Naive B cell (primary cell): ENCODE results near the gene CARD10. TPM values are rescaled to one million over a fixed set of nuclear protein-coding genes. Genes with fewer than 3 reads are reported as not detected.

ENCODE experiments used
- ATAC-seq, 2 donors: fragments of 150-1000 bp; cut with Tn5 transposase; 2 replicates each; pipeline ENCODE4 v1.10.0; 2021; ENCODE audit warnings: low read depth in 2 of 2, mild to moderate bottlenecking in 2 of 2, moderate library complexity in 2 of 2
- DNase-seq: peaks from one replicate; pipeline ENCODE4 v3.0.0; 2022
- H3K27ac Mint-ChIP-seq, 6 donors: one replicate each; pipeline ENCODE4 v1.8.0; 2020 to 2022; ENCODE audit warnings: mild to moderate bottlenecking in 6 of 6, mixed read lengths in 6 of 6, moderate library complexity in 5 of 6, inconsistent platforms in 2 of 6
- H3K27me3 Mint-ChIP-seq, 3 donors: one replicate each; pipeline ENCODE4 v1.8.0; 2021 to 2022; ENCODE audit warnings: mixed read lengths in 3 of 3, mild to moderate bottlenecking in 1 of 3
- H3K36me3 Mint-ChIP-seq, 2 donors: one replicate each; pipeline ENCODE4 v1.8.0; 2020 to 2022; ENCODE audit warnings: mixed read lengths in 2 of 2, inconsistent platforms in 1 of 2, mild to moderate bottlenecking in 1 of 2
- H3K4me1 Mint-ChIP-seq, 3 donors: one replicate each; pipeline ENCODE4 v1.8.0; 2020 to 2022; ENCODE audit warnings: mixed read lengths in 3 of 3, inconsistent platforms in 1 of 3, mild to moderate bottlenecking in 1 of 3, moderate library complexity in 1 of 3
- H3K4me3 Mint-ChIP-seq, 8 donors: one replicate each; pipeline ENCODE4 v1.8.0; 2020 to 2022; ENCODE audit warnings: mild to moderate bottlenecking in 8 of 8, mixed read lengths in 8 of 8, moderate library complexity in 8 of 8, inconsistent platforms in 2 of 8
- H3K9me3 Mint-ChIP-seq, 7 donors: one replicate each; pipeline ENCODE4 v1.8.0; 2020 to 2022; ENCODE audit warnings: mixed read lengths in 7 of 7, mild to moderate bottlenecking in 5 of 7, inconsistent platforms in 2 of 7, moderate library complexity in 1 of 7
- polyA plus RNA-seq, 6 donors: library from polyadenylated mRNA; unstranded; fragments of 300-500 nt; fragmentation: Illumina TruSeq; gene quantifications; one replicate each; pipeline ENCODE4 v1.2.3, GENCODE V29; 2021; ENCODE audit warnings: low read depth in 6 of 6

The CARD10 gene
- polyA plus RNA-seq, 6 donors from 2014 or later: not detected

- H3K4me3 Mint-ChIP-seq: peak overlapping the region in 2 of 8 donors; percentile 41 to 80
- peaks cover 12 to 54% (median 14%) of the 10 kb centered on the region in 3 donors for H3K27me3 Mint-ChIP-seq
- no peaks in the 10 kb centered on the region for H3K36me3 Mint-ChIP-seq
- no peak overlapping the region for H3K27ac Mint-ChIP-seq
- DNase-seq: no peak
- ATAC-seq: no peak
- peaks cover 5 to 8% (median 6%) of the 10 kb centered on the region in 3 donors for H3K4me1 Mint-ChIP-seq
- peaks cover 0 to 7% (median 5%) of the 10 kb centered on the region in 7 donors for H3K9me3 Mint-ChIP-seq
Measured at GRCh38 chr22:37515901-37516300, 3.3 kb downstream of the CARD10 start.

GRCh38 chr22:37514526-37515051, 4.6 kb downstream of the CARD10 start:
- H3K36me3 Mint-ChIP-seq: no peaks in the 10 kb centered on the region
- H3K27ac Mint-ChIP-seq: no peak overlapping the region
- peaks cover 5 to 7% (median 6%) of the 10 kb centered on the region in 3 donors for H3K4me1 Mint-ChIP-seq
- no peak overlapping the region for H3K4me3 Mint-ChIP-seq
- peaks cover 0 to 7% (median 5%) of the 10 kb centered on the region in 7 donors for H3K9me3 Mint-ChIP-seq
- ATAC-seq (no peak), DNase-seq (no peak)
- H3K27me3 Mint-ChIP-seq: peaks cover 8 to 42% (median 10%) of the 10 kb centered on the region in 3 donors

- H3K36me3 Mint-ChIP-seq: no peaks in the 10 kb centered on the region
- no peak for ATAC-seq
- H3K27ac Mint-ChIP-seq: no peak overlapping the region
- H3K27me3 Mint-ChIP-seq: peaks cover 0 to 30% (median 0%) of the 10 kb centered on the region in 3 donors
- H3K9me3 Mint-ChIP-seq: peaks cover 0 to 6% (median 4%) of the 10 kb centered on the region in 7 donors
- H3K4me1 Mint-ChIP-seq: no peaks in the 10 kb centered on the region
- H3K4me3 Mint-ChIP-seq: no peak overlapping the region
- no peak for DNase-seq
Measured at GRCh38 chr22:37511395-37512104, 7.7 kb downstream of the CARD10 start.

GRCh38 chr22:37510091-37510490, 9.1 kb downstream of the CARD10 start:
- no peaks in the 10 kb centered on the region for H3K4me1 Mint-ChIP-seq
- peaks cover 0 to 18% (median 0%) of the 10 kb centered on the region in 3 donors for H3K27me3 Mint-ChIP-seq
- no peak overlapping the region for H3K27ac Mint-ChIP-seq
- no peak for DNase-seq
- no peak overlapping the region for H3K4me3 Mint-ChIP-seq
- no peak for ATAC-seq
- peaks cover 0 to 2% (median 0%) of the 10 kb centered on the region in 7 donors for H3K9me3 Mint-ChIP-seq
- no peaks in the 10 kb centered on the region for H3K36me3 Mint-ChIP-seq

GRCh38 chr22:37509059-37509860, 10.0 kb downstream of the CARD10 start:
- ATAC-seq (no peak), DNase-seq (no peak)
- Mint-ChIP-seq H3K36me3 (no peaks in the 10 kb centered on the region), H3K27ac (peak overlapping the region in 1 of 6 donors; percentile 42), H3K4me3 (no peak overlapping the region), H3K4me1 (no peaks in the 10 kb centered on the region), H3K27me3 (peaks cover 0 to 15% (median 0%) of the 10 kb centered on the region in 3 donors), H3K9me3 (peaks cover 0 to 2% (median 0%) of the 10 kb centered on the region in 7 donors)

GRCh38 chr22:37508431-37508992, 10.7 kb downstream of the CARD10 start:
- Mint-ChIP-seq H3K27me3 (peaks cover 0 to 15% (median 0%) of the 10 kb centered on the region in 3 donors), H3K27ac (peak overlapping the region in 1 of 6 donors; percentile 42)

GRCh38 chr22:37507731-37508130, 11.5 kb downstream of the CARD10 start:
- no peaks in the 10 kb centered on the region for H3K36me3 Mint-ChIP-seq
- peaks cover 0 to 2% (median 0%) of the 10 kb centered on the region in 7 donors for H3K9me3 Mint-ChIP-seq
- peak overlapping the region in 1 of 6 donors; percentile 41 for H3K27ac Mint-ChIP-seq
- no peaks in the 10 kb centered on the region for H3K4me1 Mint-ChIP-seq
- H3K4me3 Mint-ChIP-seq: no peak overlapping the region
- DNase-seq (no peak), ATAC-seq (no peak)
- peaks cover 0 to 15% (median 0%) of the 10 kb centered on the region in 3 donors for H3K27me3 Mint-ChIP-seq

More at GRCh38 chr22:37508431-37508992, 10.7 kb downstream of the CARD10 start:
- Mint-ChIP-seq H3K9me3 (peaks cover 0 to 2% (median 0%) of the 10 kb centered on the region in 7 donors), H3K4me1 (no peaks in the 10 kb centered on the region), H3K36me3 (no peaks in the 10 kb centered on the region), H3K4me3 (no peak overlapping the region)
- no peak for ATAC-seq
- no peak for DNase-seq

- H3K4me1 Mint-ChIP-seq: no peaks in the 10 kb centered on the region
- no peaks in the 10 kb centered on the region for H3K36me3 Mint-ChIP-seq
- no peak for DNase-seq
- no peak overlapping the region for H3K27ac Mint-ChIP-seq
- peaks cover 0 to 2% (median 0%) of the 10 kb centered on the region in 7 donors for H3K9me3 Mint-ChIP-seq
- H3K27me3 Mint-ChIP-seq: peaks cover 0 to 26% (median 8%) of the 10 kb centered on the region in 3 donors
- no peak overlapping the region for H3K4me3 Mint-ChIP-seq
- ATAC-seq: no peak
Measured at GRCh38 chr22:37505989-37506388, 13.2 kb downstream of the CARD10 start.

GRCh38 chr22:37505565-37505964, 13.7 kb downstream of the CARD10 start:
- ATAC-seq: no peak
- DNase-seq: no peak
- Mint-ChIP-seq H3K4me3 (no peak overlapping the region), H3K9me3 (peaks cover 0 to 2% (median 0%) of the 10 kb centered on the region in 7 donors), H3K4me1 (no peaks in the 10 kb centered on the region), H3K27me3 (peaks cover 2 to 31% (median 12%) of the 10 kb centered on the region in 3 donors), H3K36me3 (no peaks in the 10 kb centered on the region), H3K27ac (no peak overlapping the region)

- no peak overlapping the region for H3K4me3 Mint-ChIP-seq
- peaks cover 3 to 37% (median 18%) of the 10 kb centered on the region in 3 donors for H3K27me3 Mint-ChIP-seq
- H3K36me3 Mint-ChIP-seq: no peaks in the 10 kb centered on the region
- H3K9me3 Mint-ChIP-seq: peaks cover 0 to 2% (median 0%) of the 10 kb centered on the region in 7 donors
- DNase-seq (no peak), ATAC-seq (no peak)
- H3K4me1 Mint-ChIP-seq: no peaks in the 10 kb centered on the region
- H3K27ac Mint-ChIP-seq: no peak overlapping the region
Measured at GRCh38 chr22:37504964-37505363, 14.3 kb downstream of the CARD10 start.

GRCh38 chr22:37503850-37504249, 15.4 kb downstream of the CARD10 start:
- Mint-ChIP-seq H3K27ac (peak overlapping the region in 1 of 6 donors; percentile 59), H3K4me1 (peaks cover 0 to 2% (median 0%) of the 10 kb centered on the region in 3 donors), H3K36me3 (no peaks in the 10 kb centered on the region), H3K4me3 (no peak overlapping the region), H3K9me3 (peaks cover 0 to 2% (median 0%) of the 10 kb centered on the region in 7 donors), H3K27me3 (peaks cover 3 to 47% (median 21%) of the 10 kb centered on the region in 3 donors)
- DNase-seq: no peak
- ATAC-seq: no peak

GRCh38 chr22:37503183-37503683, 16.0 kb downstream of the CARD10 start:
- DNase-seq (no peak), ATAC-seq (no peak)
- Mint-ChIP-seq H3K27ac (peak overlapping the region in 1 of 6 donors; percentile 54), H3K9me3 (peaks cover 0 to 2% (median 0%) of the 10 kb centered on the region in 7 donors), H3K4me1 (peaks cover 3 to 4% (median 3%) of the 10 kb centered on the region in 3 donors), H3K36me3 (no peaks in the 10 kb centered on the region), H3K27me3 (peaks cover 3 to 53% (median 21%) of the 10 kb centered on the region in 3 donors), H3K4me3 (no peak overlapping the region)
